Spinal cord (tissue), 10 donors: Measurements from ENCODE around the gene CST8. TPM values are rescaled to one million over a fixed set of nuclear protein-coding genes. Genes with fewer than 3 reads are reported as not detected.

Experiments
- DNase-seq, 6 donors: peaks; one replicate each; pipeline versions ENCODE4 v3.0.0 to v3.0.0-alpha.2; 2013 to 2015; ENCODE audit warnings: low spot score in 6 of 6, low read depth in 4 of 6
- H3K27ac ChIP-seq: one replicate; pipeline ENCODE4 v1.5.1; 2013; ENCODE audit warnings: low read depth, low read length, control low read depth
- H3K27me3 ChIP-seq: one replicate; pipeline ENCODE4 v1.6.1; 2013; ENCODE audit warnings: low read length; ENCODE audit not compliant: control insufficient read depth, insufficient read depth
- H3K36me3 ChIP-seq: one replicate; pipeline ENCODE4 v1.6.1; 2013; ENCODE audit warnings: low read length; ENCODE audit not compliant: control insufficient read depth, insufficient read depth
- H3K4me1 ChIP-seq: one replicate; pipeline ENCODE4 v1.6.1; 2013; ENCODE audit warnings: low read length; ENCODE audit not compliant: control insufficient read depth, insufficient read depth
- H3K4me3 ChIP-seq: one replicate; pipeline ENCODE4 v1.5.1; 2013; ENCODE audit warnings: low read depth, low read length, control low read depth
- H3K9me3 ChIP-seq: one replicate; pipeline ENCODE4 v1.6.1; 2013; ENCODE audit warnings: low read length; ENCODE audit not compliant: control insufficient read depth, insufficient read depth
- WGBS: methylation state at CpG from one replicate; pipeline ENCODE4 v1.1.5; 2013; ENCODE audit warnings: missing lambda C conversion rate; ENCODE audit not compliant: insufficient coverage; 5-methylcytosine and 5-hydroxymethylcytosine counted together
- polyA plus RNA-seq, 2 donors: library from polyadenylated mRNA; unstranded; fragments of 120-200 nt; gene quantifications; one replicate each; pipeline ENCODE4 v1.2.1, GENCODE V29; 2013; ENCODE audit not compliant: insufficient read length in 2 of 2
- total RNA-seq, 2 donors: library from RNA; depleted of rRNA in 1 of 2; stranded (reverse); fragments of 120-200 nt in 1 of 2; fragments of >200 nt in 1 of 2; gene quantifications; one replicate each; pipeline versions ENCODE4 v1.2.3 to v1.2.4, GENCODE V29; 2013 to 2014
- donor health status: healthy.

The CST8 gene
- total and polyA plus RNA-seq, 4 donors: not detected

DNA sequence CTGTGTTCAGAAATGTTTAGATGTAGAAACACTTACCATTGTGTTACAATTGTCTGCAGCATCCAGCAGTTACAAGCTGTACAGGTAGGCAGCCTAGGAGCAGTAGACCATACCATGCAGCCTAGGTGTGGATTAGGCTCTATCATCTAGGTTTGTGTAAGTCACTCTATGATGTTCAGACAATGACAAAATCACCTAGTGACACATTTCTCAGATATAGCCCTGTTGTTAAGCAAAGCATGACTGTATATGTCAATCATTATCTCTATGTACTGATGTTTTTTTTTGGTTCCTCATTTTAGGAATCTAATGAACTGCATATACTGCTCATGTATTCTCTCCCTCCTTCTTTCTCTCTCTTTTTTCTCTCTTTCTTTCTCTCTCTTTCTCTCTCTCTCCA, 22.2 kb downstream of the CST8 start:
- Histone ChIP-seq H3K9me3 (no peaks in the 10 kb centered on the region), H3K27me3 (no peaks in the 10 kb centered on the region), H3K36me3 (no peaks in the 10 kb centered on the region), H3K27ac (no peak overlapping the region), H3K4me1 (no peaks in the 10 kb centered on the region), H3K4me3 (no peak overlapping the region)
- no peak for DNase-seq

- no CpG with 5 or more reads among the region's 1 CpG for WGBS
- H3K4me3 ChIP-seq: no peak overlapping the region
- H3K9me3 ChIP-seq: no peaks in the 10 kb centered on the region
- H3K27me3 ChIP-seq: no peaks in the 10 kb centered on the region
- no peaks in the 10 kb centered on the region for H3K36me3 ChIP-seq
- H3K4me1 ChIP-seq: no peaks in the 10 kb centered on the region
- DNase-seq: no peak
- H3K27ac ChIP-seq: no peak overlapping the region
Measured at GRCh38 chr20:23514848-23515247, 23.9 kb downstream of the CST8 start.

GRCh38 chr20:23515250-23515939, 24.5 kb downstream of the CST8 start:
- Histone ChIP-seq H3K4me1 (no peaks in the 10 kb centered on the region), H3K27me3 (no peaks in the 10 kb centered on the region), H3K4me3 (no peak overlapping the region), H3K9me3 (no peaks in the 10 kb centered on the region), H3K36me3 (no peaks in the 10 kb centered on the region), H3K27ac (no peak overlapping the region)
- WGBS: no CpG with 5 or more reads among the region's 5 CpGs
- no peak for DNase-seq

GRCh38 chr20:23517719-23518118, 26.8 kb downstream of the CST8 start:
- no peak overlapping the region for H3K27ac ChIP-seq
- H3K36me3 ChIP-seq: no peaks in the 10 kb centered on the region
- H3K4me1 ChIP-seq: no peaks in the 10 kb centered on the region
- DNase-seq: peak in 1 of 6 donors; percentile 8
- H3K4me3 ChIP-seq: no peak overlapping the region
- no peaks in the 10 kb centered on the region for H3K9me3 ChIP-seq
- 77% methylated on average over 1 of the region's 4 CpGs for WGBS
- no peaks in the 10 kb centered on the region for H3K27me3 ChIP-seq

DNA sequence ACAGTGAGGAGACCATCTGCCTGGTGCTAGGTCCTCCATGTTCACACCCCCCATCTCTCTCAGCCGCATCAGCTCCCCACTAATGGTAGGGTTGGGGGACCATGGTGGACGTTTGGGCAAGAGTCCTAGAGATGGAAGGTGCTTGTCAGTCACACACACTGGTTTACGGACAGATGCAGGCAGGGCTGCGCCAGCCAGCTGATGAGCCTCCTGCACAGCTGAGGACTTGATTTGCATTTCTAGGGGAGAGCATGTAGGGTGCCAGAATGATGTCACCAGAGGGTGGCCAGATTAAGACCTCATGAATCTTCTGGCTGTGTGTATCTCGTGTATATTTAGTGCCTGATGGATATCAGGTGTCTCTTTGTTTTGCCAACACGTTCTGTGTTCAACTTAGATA, 28.6 kb downstream of the CST8 start:
- Histone ChIP-seq H3K27ac (no peak overlapping the region), H3K4me1 (no peaks in the 10 kb centered on the region), H3K4me3 (no peak overlapping the region), H3K9me3 (no peaks in the 10 kb centered on the region), H3K27me3 (no peaks in the 10 kb centered on the region), H3K36me3 (no peaks in the 10 kb centered on the region)
- no peak for DNase-seq
- 71% methylated on average over 4 of the region's 6 CpGs for WGBS

DNA sequence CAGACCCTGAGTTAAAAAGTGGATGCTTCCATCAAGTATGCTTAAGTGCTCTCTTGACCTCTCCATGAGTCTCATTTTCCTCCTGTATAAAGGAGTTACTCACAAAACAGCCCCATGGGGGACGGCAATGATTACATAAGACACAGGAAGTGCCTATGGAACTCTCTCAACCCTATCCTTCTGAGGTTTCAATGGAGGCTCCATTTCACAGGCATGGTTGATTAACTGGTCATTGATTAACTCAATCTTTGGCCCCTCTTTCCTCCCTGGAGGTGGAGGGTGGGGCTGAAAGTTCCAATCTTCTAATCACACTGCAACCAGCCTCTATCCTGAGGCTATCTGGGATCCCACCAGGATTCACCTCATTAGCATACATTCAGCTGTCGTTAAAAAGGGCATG, 29.3 kb downstream of the CST8 start:
- DNase-seq: no peak
- H3K27me3 ChIP-seq: no peaks in the 10 kb centered on the region
- H3K27ac ChIP-seq: no peak overlapping the region
- no peaks in the 10 kb centered on the region for H3K4me1 ChIP-seq
- H3K9me3 ChIP-seq: no peaks in the 10 kb centered on the region
- H3K4me3 ChIP-seq: no peak overlapping the region
- no peaks in the 10 kb centered on the region for H3K36me3 ChIP-seq
- WGBS: no CpG with 5 or more reads among the region's 2 CpGs

DNA sequence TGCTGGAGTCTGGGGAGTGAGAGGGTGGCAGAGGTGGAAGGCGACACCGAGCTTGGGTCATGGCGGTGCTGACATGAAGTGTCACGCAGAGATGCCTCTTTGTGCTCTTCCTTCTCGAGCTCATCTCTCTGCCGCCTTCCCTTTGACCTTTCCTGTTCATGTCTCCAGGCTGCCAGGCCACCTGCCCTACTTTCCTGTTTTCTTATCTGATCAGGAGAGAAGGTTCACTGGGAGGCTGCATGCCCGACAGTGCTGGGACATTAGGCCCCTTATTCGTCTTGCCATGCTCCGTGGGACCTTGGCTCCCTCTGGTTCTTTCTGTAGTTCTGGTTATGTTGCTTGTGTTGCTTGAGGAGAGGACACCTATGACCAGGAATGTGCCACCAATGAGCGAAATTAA, 33.2 kb downstream of the CST8 start:
- no peaks in the 10 kb centered on the region for H3K36me3 ChIP-seq
- no peak overlapping the region for H3K27ac ChIP-seq
- H3K27me3 ChIP-seq: no peaks in the 10 kb centered on the region
- no peak overlapping the region for H3K4me3 ChIP-seq
- H3K9me3 ChIP-seq: no peaks in the 10 kb centered on the region
- no peak for DNase-seq
- WGBS: 98% methylated on average over 10 of the region's 10 CpGs
- H3K4me1 ChIP-seq: peaks cover 3% of the 10 kb centered on the region

- DNase-seq: no peak
Measured at GRCh38 chr20:23526850-23527249, 35.9 kb downstream of the CST8 start.

GRCh38 chr20:23528867-23529431, 38.0 kb downstream of the CST8 start:
- Histone ChIP-seq H3K36me3 (no peaks in the 10 kb centered on the region), H3K27ac (no peak overlapping the region), H3K27me3 (no peaks in the 10 kb centered on the region), H3K4me3 (no peak overlapping the region), H3K9me3 (no peaks in the 10 kb centered on the region), H3K4me1 (peaks cover 3% of the 10 kb centered on the region)
- DNase-seq: no peak
- 67% methylated on average over 1 of the region's 1 CpG for WGBS

More at GRCh38 chr20:23526850-23527249, 35.9 kb downstream of the CST8 start:
- peaks cover 3% of the 10 kb centered on the region for H3K4me1 ChIP-seq
- no peaks in the 10 kb centered on the region for H3K9me3 ChIP-seq
- no peak overlapping the region for H3K27ac ChIP-seq
- no CpG with 5 or more reads among the region's 1 CpG for WGBS
- no peaks in the 10 kb centered on the region for H3K27me3 ChIP-seq
- H3K36me3 ChIP-seq: no peaks in the 10 kb centered on the region
- H3K4me3 ChIP-seq: no peak overlapping the region

DNA sequence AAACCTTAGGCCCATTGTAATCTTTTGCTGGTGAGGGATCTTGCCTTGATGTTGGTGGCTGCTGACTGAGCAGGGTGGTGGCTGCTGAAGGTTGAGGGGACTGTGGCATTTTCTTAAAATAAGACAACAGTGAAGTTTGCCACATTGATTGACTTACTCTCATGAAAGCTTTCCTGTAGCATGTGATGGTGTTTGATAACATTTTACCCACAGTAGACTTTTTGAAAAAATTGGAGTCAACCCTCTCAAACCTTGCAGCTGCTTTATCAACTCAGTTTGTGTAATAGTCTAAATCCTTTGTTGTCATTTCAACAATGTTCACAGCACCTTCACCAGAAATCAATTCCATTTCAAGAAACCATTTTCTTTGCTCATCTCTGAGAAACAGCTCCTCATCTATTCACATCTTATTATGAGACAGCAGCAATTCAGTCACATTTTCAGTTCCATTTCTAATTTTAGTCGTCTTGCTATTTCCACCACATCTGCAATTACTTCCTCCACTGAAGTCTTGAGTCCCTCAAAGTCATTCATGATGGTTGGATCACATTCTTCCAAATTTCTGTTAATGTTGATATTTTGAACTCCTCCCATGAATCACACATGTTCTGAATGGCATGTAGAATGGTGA, 40.1 kb downstream of the CST8 start:
- no CpG with 5 or more reads among the region's 1 CpG for WGBS
- DNase-seq: no peak
- Histone ChIP-seq H3K9me3 (no peaks in the 10 kb centered on the region), H3K27ac (no peak overlapping the region), H3K36me3 (no peaks in the 10 kb centered on the region), H3K4me1 (peaks cover 3% of the 10 kb centered on the region), H3K4me3 (no peak overlapping the region), H3K27me3 (no peaks in the 10 kb centered on the region)
